Subcutaneous adipose tissue (tissue), 4 donors: ENCODE results near the gene RSPO4. TPM values are rescaled to one million over a fixed set of nuclear protein-coding genes. Genes with fewer than 3 reads are reported as not detected.

Source experiments
- total RNA-seq, 4 donors: library from RNA; depleted of rRNA; stranded (reverse); fragments of >200 nt; gene quantifications; one replicate each; pipeline ENCODE4 v1.1.0, GENCODE V29; 2016
- TF ChIP-seq, protein P1 (sequence below): fragments of 450-650 bp; IDR thresholded peaks from one replicate; pipeline ENCODE4 v1.5.1; 2016; ENCODE audit warnings: low read depth, mild to moderate bottlenecking, control low read depth, antibody characterized with exemption, moderate library complexity

Gene RSPO4
- total RNA-seq, 4 donors from 2014 or later, result 0.22 TPM; not detected in 3

DNA sequence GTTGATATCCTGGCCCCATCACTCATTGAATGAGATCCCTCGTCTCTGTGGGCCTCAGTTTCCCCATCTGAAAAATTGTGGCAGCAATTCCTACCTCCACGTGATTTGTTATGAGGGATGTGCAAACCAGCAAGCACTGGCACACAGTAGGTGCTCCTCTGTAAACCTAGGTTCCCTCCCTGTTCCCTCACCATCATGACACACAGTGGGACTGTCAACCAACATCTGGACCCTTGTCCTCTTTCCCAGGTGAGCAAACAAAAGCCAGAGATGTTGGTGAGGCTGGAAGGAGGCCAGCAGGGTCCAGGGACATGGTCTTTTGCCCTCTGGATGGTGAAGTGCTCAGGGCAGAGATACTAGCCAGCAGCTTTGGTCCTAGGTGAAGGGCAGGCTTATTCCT, 26.1 kb downstream of the RSPO4 start:
- TF ChIP-seq, protein P1, sequence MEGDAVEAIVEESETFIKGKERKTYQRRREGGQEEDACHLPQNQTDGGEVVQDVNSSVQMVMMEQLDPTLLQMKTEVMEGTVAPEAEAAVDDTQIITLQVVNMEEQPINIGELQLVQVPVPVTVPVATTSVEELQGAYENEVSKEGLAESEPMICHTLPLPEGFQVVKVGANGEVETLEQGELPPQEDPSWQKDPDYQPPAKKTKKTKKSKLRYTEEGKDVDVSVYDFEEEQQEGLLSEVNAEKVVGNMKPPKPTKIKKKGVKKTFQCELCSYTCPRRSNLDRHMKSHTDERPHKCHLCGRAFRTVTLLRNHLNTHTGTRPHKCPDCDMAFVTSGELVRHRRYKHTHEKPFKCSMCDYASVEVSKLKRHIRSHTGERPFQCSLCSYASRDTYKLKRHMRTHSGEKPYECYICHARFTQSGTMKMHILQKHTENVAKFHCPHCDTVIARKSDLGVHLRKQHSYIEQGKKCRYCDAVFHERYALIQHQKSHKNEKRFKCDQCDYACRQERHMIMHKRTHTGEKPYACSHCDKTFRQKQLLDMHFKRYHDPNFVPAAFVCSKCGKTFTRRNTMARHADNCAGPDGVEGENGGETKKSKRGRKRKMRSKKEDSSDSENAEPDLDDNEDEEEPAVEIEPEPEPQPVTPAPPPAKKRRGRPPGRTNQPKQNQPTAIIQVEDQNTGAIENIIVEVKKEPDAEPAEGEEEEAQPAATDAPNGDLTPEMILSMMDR, result no peak

DNA sequence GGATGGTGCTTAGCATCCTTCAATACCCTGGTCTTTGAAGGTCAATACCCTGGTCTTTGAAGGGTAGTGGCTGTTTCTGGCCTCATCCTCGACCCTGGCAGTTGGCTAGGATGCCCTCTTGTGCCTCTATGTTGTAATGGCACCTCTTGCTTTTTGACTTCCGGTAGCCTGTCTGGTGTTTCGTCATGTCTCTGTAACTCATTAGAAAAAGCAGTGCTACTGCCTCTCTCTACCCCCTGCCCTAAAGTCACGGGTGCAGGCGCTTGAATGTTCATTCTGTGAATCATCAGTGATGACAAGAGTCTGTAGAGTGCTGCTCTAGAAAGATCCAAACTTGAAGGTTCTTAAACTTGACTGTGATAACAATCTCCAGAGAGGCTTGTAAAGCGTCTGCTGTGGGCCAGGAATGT, 28.3 kb downstream of the RSPO4 start:
- TF ChIP-seq, protein P1, result no peak

DNA sequence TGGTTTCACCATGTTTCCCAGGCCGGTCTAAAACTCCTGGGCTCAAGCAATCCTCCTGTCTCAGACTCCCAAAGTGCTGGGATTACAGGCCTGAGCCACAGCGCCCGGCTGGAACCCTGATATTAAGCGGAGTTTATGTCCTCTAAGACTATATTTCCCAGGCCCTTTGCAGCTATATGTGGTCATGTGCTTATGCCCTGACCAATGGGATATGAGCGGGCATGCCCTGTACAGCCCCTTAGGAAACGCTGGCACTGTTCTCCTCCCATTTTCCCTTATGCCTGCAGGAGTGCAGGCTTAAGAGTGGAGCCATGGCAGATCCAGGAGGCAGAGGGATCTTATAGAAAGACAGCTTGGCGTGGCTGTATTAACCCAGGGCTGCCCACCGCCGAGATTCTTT, 29.9 kb downstream of the RSPO4 start:
- TF ChIP-seq, protein P1, result no peak

DNA sequence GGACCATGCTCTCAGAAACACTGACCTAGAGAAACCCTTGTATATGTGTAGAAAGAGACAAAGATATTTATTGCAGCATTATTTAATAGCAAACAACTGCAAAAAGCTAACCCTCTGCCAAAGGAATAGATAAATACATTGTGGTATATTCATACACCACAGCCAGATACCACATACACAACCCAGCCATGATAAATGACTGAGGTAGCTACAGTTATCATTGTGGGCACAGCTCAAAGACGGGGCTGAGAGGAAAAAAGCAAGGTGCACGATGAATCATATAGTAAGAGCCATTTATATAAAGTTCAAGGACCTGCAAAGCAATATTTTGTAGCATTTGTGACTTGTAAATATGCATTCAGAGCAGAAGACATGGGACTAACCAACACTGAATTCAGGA, 30.8 kb downstream of the RSPO4 start:
- TF ChIP-seq, protein P1, result no peak

DNA sequence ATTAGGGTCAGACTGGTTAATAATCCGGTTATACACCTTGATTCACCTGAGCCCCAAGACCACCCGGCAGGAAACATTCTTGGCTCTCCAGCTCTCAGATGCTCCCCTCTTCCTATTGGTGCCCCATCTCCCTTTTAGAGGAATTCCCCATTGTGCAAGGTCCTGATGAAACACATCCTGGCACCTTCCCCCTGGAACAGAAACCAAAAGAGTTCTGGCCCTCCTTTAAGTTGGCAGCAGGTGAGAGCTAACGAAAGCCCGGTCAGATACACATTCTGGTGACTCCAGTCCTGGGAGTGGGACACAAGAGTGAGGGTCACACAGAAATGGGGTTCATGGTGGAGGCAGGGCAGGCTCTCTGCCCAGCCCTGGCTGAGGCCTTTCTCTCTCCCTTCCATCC, 32.2 kb downstream of the RSPO4 start:
- TF ChIP-seq, protein P1, result no peak

DNA sequence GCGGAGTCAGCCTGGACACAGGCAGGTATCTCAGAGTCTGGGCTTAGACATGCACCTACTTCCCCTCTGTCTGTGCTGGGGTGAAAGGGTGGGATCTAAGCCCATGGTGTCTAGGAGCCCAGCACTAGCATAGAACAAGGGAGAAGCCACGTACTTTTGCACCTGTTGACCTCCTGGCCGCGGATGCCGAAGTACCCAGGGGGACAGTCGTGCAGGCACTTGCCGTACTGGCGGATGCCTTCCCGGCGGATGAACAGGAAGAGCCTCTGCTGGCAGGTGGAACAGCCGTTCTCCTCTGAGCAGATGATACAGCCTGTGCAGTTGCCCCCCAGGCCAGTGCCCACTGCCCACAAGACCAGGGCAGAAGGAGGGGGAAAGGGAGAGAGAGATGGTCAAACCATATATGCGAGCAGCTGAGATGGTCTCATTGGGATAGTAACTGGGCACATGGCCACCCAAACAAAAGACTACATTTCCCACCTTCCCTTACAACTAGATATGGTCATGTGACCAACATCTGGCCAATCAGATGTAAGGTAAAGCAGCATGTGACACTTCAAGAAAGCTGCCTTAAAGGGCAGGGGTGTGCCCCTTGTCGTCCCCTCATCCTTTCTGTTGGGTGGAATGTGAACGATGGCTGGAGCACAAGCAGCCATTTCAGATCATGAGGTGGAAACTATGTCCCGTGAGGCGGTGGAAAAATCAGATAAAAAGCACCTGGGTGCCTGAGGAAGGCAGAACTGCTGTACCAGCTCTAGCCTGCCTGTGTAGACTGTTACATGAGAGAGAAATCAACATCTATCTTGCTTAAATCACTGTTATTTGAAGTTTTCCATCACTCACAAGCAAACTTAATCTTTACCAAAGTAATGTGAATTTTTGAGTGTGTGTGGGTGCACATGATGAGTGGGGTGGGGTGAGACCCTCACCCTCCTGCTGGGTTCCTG, 34.0 kb downstream of the RSPO4 start:
- TF ChIP-seq, protein P1, result no peak

DNA sequence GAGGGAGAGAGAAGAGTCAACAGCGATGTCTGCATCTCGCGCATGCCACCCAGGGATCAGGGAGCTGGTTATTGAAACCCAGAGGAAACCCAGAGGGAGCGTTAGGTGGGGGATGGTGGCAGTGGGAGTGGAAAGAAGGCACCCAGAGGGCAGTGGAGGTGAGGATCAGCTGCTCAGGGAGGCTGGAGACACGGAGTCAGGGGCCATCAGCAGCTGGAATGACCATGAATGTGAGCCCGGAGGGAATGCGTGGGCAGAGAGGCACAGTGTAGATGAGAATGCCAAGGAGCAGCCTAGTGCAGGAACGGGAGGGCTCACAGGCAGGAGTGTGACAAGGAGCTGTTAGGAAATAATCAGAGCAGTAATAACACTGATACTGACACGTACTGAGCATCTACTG, 36.2 kb downstream of the RSPO4 start:
- TF ChIP-seq, protein P1, result no peak
